ENCODE results near the gene SLC2A14.
"Not testable (repeated sequence)": the region's sequence is repeated elsewhere in the genome, so short reads cannot be mapped to it uniquely, and the experiment has no call there.

Gene SLC2A14

DNA sequence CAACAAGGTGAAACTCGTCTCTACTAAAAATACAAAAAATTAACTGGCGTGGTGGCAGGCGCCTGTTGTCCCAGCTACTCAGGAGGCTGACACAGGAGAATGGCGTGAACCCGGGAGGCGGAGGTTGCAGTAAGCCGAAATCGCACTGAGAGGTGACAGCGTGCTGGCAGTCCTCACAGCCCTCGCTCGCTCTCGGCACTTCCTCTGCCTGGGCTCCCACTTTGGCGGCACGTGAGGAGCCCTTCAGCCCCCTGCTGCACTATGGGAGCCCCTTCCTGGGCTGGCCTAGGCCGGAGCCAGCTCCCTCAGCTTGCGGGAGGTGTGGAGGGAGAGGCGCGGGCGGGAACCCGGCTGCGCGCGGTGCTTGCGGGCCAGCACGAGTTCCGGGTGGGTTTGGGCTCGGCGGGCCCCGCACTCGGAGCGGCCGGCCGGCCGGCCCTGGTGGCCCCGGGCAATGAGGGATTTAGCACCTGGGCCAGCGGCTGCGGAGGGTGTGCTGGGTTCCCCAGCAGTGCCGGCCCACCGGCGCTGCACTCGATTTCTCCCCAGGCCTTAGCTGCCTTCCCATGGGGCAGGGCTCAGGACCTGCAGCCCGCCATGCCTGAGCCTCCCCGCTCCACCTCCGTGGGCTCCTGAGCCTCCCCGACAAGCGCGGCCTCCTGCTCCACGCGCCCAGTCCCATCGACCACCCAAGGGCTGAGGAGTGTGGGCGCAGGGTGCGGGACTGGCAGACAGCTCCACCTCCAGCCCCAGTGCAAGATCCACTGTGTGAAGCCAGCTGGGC lies 8.4 kb upstream of the SLC2A14 start:
- in situ Hi-C loops (cut with HindIII; ENCODE audit: low pct_ligation_motif_present, low pct_unique_long_range_greater_than_20kb, low sequenced_read_pairs); DNase-seq: not testable (repeated sequence)

DNA sequence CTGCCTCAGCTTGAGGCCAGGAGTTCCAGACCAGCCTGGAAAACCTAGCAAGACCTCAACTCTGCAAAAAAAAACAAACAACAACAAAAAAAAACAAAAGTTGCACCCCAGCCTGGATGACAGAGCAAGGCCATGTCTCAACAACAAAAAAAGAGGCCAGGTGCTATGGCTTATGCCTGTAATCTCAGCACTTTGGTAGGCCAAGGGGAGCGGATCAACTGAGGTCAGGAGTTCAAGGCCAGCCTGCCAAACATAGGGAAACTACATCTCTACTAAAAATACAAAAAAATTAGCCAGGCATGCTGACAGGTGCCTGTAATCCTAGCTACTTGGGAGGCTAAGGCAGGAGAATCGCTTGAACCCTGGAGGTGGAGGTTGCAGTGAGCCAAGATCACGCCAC lies 6.5 kb upstream of the SLC2A14 start:
- DNase-seq: no peak
- in situ Hi-C loops (cut with HindIII; ENCODE audit: low pct_ligation_motif_present, low pct_unique_long_range_greater_than_20kb, low sequenced_read_pairs): no loop called here

DNA sequence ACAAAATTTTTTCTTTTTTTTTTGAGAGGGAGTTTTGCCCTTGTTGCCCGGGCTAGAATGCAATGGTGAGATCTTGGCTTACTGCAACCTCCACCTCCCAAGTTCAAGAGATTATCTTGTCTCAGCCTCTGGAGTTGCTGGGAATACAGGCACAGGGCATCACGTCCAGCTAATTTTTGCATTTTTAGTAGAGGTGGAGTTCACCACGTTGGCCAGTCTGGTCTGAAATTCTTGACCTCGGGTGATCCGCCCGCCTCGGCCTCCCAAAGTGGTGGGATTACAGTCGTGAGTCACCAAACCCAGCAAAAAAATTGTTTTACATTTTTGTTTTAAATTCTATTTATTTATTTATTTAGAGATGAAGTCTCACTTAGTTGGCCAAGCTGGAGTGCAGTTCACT lies 4.7 kb upstream of the SLC2A14 start:
- in situ Hi-C loops (cut with HindIII; ENCODE audit: low pct_ligation_motif_present, low pct_unique_long_range_greater_than_20kb, low sequenced_read_pairs): no loop called here
- no peak for DNase-seq

DNA sequence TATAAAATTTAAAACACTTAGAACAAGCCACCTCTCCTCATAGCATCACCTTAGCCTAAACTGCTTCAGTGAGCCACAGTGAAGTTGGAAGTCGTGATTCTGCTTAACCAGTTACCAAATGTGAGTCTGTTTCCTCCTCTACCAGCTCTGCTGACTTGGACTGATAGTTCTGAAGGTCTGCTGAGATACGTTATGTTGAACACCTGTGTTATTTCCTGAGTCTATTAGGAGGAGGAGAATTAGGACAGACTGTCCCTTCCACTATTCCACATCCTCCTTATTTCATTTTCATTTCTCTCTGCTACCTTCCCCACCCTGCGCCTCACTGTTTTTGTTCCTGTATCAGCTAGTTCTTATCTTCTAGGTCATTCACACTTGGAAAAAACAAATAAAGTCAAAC lies 2.4 kb downstream of the SLC2A14 start:
- in situ Hi-C loops (cut with HindIII; ENCODE audit: low pct_ligation_motif_present, low pct_unique_long_range_greater_than_20kb, low sequenced_read_pairs): no loop called here

DNA sequence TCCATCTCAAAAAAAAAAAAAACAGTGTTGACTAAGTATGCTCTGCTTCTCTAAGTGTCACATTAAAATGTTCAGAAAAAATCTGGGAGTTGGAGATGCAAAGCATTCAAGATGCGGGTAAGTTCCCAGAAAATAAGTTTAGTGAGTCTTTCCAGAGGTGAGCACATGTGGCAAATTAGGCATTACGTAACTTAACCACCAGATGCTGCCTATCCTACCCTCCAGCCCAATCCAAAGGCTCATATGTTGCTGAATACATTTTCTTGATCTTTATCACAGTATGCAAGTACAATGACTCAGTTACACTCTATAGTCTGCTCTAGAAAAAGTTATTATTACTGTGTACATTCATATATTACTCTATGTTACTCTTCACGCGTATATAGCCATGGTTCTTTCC lies 3.6 kb downstream of the SLC2A14 start:
- in situ Hi-C loops (cut with HindIII; ENCODE audit: low pct_ligation_motif_present, low pct_unique_long_range_greater_than_20kb, low sequenced_read_pairs): no loop called here
- DNase-seq: no peak

More for the DNA sequence above, 2.4 kb downstream of the SLC2A14 start:
- no peak for DNase-seq

DNA sequence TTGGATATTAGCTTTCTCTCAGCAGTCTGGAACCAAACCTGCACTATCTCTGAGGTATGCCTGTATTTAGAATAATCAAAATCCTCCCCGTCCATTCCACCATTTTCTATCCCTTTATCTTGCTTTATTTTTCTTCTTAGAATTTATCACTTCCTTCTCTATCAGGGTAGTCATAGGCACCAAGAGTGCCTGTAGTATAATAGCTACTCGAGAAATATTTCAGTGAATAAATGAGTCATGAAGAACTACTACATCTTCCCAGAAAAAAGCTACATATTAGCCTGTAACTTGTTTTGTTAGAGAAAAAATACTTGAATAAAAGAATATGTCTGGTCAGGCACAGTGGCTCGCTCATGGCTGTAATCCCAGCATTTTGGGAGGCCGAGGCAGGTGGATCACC lies 4.3 kb downstream of the SLC2A14 start:
- in situ Hi-C loops (cut with HindIII; ENCODE audit: low pct_ligation_motif_present, low pct_unique_long_range_greater_than_20kb, low sequenced_read_pairs): no loop called here
- DNase-seq: no peak

DNA sequence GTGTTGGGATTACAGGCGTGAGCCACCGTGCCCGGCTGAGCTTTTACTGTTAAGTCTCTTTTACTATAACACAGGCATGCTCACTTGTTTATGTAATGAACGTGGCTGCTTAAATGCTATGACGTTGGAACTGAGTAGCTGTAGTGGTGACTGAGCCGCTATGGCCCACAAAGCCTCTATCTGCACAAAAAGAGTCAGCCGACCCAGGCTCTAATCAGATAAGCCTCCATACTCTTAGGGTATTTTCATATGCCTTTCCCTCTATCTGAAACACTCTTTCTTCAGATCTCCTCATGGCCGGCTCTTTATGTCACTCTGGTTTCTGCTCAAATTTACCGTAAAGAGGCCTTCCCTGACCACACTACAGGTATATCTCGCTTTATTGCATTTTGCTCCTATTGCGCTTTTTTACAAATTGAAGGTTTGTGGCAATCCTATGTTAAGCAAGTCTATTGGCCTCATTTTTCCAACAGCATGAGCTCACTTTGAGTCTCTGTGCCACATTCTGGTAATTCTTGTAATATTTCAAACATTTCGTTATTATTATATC lies 8.0 kb downstream of the SLC2A14 start:
- in situ Hi-C loops (cut with HindIII; ENCODE audit: low pct_ligation_motif_present, low pct_unique_long_range_greater_than_20kb, low sequenced_read_pairs): no loop called here
- DNase-seq: no peak

DNA sequence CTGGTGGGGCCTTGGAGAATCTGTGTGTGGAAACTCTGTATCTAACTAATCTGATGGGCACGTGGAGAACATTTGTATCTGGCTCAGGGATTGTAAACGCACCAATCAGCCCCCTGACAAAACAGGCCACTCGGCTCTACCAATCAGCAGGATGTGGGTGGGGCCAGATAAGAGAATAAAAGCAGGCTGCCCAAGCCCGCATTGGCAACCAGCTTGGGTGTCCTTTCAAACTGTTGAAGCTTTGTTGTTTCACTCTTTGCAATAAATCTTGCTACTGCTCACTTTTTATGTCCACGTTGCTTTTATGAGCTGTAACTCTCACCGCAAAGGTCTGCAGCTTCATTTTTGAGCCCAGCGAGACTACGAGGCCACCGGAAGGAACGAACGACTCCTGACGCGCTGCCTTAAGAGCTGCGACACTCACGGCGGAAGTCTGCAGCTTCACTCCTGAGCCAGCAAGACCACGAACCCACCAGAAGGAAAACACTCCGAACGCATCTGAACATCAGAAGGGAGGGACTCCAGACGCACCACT lies 9.8 kb downstream of the SLC2A14 start:
- in situ Hi-C loops (cut with HindIII; ENCODE audit: low pct_ligation_motif_present, low pct_unique_long_range_greater_than_20kb, low sequenced_read_pairs); DNase-seq: not testable (repeated sequence)

DNA sequence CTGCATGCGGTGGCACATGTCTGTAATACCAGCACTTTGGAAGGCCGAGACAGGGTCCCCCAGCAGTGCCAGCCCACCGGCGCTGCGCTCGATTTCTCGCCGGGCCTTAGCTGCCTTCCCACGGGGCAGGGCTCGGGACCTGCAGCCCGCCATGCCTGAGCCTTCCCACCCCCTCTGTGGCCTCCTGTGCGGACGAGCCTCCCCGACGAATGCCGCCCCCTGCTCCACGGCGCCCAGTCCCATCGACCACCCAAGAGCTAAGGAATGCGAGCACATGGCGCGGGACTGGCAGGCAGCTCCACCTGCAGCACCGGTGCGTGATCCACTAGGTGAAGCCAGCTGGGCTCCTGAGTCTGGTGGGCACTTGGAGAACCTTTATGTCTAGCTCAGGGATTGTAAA lies 10.4 kb downstream of the SLC2A14 start:
- in situ Hi-C loops (cut with HindIII; ENCODE audit: low pct_ligation_motif_present, low pct_unique_long_range_greater_than_20kb, low sequenced_read_pairs); DNase-seq: not testable (repeated sequence)

DNA sequence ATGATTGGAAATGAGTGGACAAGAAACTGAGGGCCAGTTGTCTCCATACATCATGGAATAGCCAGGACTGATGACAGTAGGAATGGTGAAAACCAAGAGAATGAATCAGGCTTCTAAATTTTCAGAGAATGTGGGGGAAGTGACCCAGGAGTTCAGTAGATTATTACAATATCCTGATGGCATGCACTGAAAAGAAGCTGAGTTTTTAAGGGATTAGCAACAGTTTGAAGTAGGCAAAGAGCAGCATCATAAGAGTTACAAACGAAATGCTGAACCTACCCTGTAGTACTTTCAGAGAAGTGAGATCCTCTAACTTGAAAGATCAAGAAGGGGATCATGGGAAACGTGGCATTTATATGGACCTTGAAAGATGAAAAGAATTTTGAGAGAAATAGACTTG lies 13.2 kb downstream of the SLC2A14 start:
- DNase-seq: no peak
- in situ Hi-C loops (cut with HindIII; ENCODE audit: low pct_ligation_motif_present, low pct_unique_long_range_greater_than_20kb, low sequenced_read_pairs): no loop called here

DNA sequence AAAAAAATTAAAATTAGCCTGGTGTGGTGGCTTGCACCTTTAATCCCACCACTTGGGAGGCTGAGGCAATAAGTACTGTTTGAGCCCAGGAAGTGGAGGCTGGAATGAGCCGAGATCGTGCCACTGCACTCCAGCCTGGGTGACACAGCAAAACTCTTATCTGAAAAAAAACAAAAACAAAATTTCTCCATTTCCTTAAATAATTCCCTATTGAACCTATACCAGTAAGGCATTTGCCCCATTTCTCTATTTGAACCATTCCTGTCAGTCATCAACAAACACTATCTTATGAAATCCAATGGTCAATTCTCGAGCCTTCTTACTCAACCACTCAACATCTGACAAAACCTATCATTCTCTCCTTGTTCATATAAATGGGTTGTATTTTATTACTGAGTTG lies 14.7 kb downstream of the SLC2A14 start:
- in situ Hi-C loops (cut with HindIII; ENCODE audit: low pct_ligation_motif_present, low pct_unique_long_range_greater_than_20kb, low sequenced_read_pairs): no loop called here
- no peak for DNase-seq

DNA sequence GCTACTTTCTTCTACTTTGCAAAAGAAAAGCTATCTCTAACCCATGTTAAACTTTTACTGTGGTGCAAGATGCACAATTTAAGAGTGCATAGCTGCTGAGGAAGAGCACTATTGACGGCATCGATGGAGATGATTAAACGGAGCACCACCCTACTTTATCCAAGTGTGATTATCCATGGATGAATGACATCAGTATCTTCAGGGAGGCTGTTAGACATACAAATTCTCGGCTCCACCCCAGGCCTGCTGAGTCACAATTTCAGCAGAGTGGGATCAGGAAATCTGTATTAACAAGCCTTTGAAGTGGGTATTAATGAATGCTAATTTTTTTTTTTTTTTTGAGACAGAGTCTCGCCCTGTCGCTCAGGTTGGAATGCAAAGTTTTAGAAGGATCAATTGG lies 16.2 kb downstream of the SLC2A14 start:
- in situ Hi-C loops (cut with HindIII; ENCODE audit: low pct_ligation_motif_present, low pct_unique_long_range_greater_than_20kb, low sequenced_read_pairs): no loop called here
- DNase-seq: no peak

DNA sequence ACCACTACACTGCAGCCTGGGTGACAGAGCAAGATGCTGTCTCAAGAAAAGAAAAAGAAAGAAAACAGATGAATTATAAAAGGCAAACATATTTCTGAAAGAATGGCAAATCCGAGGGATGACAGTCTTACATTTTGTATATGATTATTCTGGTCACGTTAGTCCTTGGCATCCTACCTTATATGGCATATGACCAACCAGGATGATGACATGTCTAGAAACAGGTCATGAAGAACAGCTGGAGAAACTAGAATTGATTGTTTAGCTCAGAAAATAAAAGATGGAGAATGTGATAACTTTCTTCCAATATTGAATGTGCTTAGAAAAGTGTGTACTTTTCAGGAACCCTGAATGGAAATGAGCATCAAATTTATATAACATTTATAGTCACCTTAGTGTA lies 19.2 kb downstream of the SLC2A14 start:
- DNase-seq: no peak
- in situ Hi-C loops (cut with HindIII; ENCODE audit: low pct_ligation_motif_present, low pct_unique_long_range_greater_than_20kb, low sequenced_read_pairs): no loop called here

DNA sequence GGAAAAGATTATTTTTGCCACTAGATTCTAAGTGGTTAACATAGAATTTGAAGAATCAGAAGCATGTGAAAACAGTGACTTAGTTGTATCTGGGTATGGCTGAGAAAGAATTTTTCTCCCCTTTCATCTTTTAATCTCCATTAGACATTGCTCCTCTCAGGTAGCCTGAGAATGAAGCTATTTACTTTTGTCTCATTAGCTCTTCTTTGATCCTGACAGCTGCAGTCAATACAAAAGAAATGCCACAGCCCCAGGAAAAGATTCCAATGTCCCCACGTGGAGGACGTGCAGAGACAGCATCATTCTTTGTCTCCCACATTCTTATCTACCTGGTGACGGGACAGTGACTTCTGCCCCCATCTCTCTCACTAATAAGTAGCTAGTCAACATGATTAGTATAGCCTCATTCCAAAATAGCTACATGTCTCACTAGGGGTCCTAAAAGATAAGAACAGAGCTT lies 21.1 kb downstream of the SLC2A14 start:
- in situ Hi-C loops (cut with HindIII; ENCODE audit: low pct_ligation_motif_present, low pct_unique_long_range_greater_than_20kb, low sequenced_read_pairs); DNase-seq: not testable (repeated sequence)

DNA sequence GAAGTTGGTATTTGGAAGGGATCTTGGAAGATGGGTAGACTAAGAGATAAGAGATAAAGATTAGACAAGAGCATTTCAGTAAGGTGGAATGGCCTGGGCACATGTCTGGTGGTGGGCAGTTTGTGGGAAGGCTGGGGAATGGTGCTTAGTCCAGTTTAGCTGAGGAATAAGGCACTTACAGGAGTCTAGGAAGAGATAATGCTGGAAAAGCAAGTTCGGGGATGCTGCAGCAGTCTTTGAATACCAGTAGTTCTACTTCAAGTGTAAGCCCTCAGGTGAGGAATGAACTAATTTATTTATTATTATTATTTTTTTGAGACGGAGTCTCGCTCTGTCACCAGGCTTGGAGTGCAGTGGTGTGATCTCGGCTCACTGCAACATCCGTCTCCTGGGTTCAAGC lies 22.6 kb downstream of the SLC2A14 start:
- DNase-seq; in situ Hi-C loops (cut with HindIII; ENCODE audit: low pct_ligation_motif_present, low pct_unique_long_range_greater_than_20kb, low sequenced_read_pairs): not testable (repeated sequence)

DNA sequence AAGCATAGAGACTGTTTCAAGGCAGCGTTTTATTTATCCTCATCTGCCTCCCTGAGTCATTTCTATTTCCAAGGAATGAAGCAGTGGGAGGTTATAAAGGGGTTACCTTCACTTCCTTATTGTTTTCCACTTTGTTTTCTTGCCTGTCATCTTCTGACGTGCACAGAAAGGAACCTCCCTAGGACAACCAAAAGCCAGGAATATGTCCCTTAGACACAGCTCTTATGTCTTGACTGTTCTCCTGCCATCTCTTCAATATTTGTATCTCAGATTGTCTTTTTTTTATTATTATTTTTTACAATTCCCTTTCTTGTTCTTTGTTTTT lies 24.7 kb downstream of the SLC2A14 start:
- in situ Hi-C loops (cut with HindIII; ENCODE audit: low pct_ligation_motif_present, low pct_unique_long_range_greater_than_20kb, low sequenced_read_pairs); DNase-seq: not testable (repeated sequence)

DNA sequence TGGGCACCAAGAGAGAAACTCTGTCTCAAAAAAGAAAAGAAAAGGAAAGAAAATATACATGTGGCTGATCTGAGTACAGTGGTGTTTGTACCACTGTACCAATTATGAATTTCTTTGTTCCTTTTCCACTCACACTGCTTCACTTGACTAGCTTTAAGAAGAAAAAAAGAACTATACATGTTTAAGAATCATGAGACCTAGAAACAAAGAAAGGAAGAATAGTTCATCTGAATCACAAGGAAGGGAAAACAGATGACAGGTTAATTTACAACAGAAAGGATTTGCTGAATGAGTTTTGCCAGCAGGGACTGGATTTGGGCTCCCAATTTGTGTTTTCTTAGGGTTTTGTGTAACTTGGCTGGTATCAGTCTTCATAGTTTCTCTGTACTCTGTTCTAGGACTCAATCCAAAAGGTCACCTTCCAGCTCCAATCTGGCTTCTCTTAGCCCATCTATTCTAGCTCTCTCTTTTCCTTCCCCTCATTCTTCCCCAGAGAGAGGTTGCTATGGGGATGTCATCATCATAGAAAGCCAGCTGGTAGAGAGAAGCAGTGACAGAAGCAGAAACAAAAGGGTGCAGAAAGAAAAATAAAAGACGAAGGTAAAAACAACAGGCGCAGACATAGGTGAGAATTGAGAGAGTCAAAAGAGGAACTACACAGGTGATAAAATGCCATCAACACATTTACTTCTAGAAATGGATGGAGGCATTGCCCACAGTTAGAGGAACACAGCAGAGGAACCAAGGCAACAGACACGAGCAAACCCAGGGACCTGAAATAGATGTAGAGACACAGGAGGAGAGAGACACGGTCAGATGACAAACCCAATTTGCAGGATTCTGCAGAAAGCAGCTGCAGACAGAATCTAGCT lies 25.3 kb downstream of the SLC2A14 start:
- DNase-seq; in situ Hi-C loops (cut with HindIII; ENCODE audit: low pct_ligation_motif_present, low pct_unique_long_range_greater_than_20kb, low sequenced_read_pairs): not testable (repeated sequence)

DNA sequence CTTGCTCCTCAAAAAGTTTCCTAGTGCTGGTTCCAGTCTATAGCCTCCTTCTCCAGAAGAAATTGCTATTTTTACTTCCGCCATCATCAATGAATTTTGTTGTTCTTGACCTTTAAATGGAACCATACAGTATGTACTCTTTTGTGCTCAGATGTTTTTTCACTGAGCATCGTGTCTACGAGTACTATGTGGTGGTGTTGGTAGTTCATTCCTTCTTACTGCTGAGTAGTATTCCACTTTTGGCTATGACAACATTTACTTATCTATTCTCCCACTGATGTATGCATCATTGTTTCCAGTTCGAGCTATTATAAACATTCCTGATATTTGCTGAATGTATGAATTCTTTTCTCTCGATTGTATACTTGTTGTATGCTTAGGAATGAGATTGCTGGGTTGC lies 28.6 kb downstream of the SLC2A14 start:
- in situ Hi-C loops (cut with HindIII; ENCODE audit: low pct_ligation_motif_present, low pct_unique_long_range_greater_than_20kb, low sequenced_read_pairs): no loop called here
- no peak for DNase-seq

DNA sequence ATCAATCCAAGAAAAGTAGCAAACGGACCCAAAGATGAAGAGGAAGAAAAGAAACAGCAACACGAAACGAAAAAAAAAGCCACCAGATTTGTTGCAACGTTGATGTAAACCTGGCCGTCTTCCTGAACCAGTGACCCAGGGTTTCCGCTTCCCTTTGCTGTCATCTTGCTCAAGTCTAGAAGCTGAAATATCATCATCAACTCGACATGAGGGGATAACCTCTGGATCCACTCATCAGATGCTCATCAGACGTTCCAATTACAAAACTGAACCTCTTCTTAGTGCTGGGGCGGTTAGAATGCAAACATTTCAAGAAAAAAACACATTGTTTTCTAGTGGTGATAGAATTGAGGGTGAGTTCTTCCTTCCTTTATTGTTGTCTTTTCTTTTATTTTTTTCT lies 29.1 kb downstream of the SLC2A14 start:
- DNase-seq; in situ Hi-C loops (cut with HindIII; ENCODE audit: low pct_ligation_motif_present, low pct_unique_long_range_greater_than_20kb, low sequenced_read_pairs): not testable (repeated sequence)
